Lower leg skin (tissue), 3 donors: ENCODE results near the gene TBX6.

Experiments
- CTCF ChIP-seq, 3 donors: fragments of 450-650 bp; IDR thresholded peaks; one replicate each; pipeline ENCODE4 v1.5.1; 2016; ENCODE audit warnings: antibody characterized with exemption in 3 of 3, mild to moderate bottlenecking in 3 of 3, moderate library complexity in 2 of 3
- POLR2A ChIP-seq, 2 donors: fragments of 450-650 bp; IDR thresholded peaks; one replicate each; pipeline ENCODE4 v1.6.1; 2016 to 2017; ENCODE audit warnings: antibody characterized with exemption in 2 of 2, mild to moderate bottlenecking in 1 of 2, moderate library complexity in 1 of 2

GRCh38 chr16:30117768-30118167 lies 26.0 kb upstream of the TBX6 start:
- TF ChIP-seq CTCF (IDR thresholded peaks at IDR 0.05) (no peak), POLR2A (IDR thresholded peaks at IDR 0.05) (no peak)
